Natural killer cell (primary cell): ENCODE data around the gene ADAM11. TPM values are rescaled to one million over a fixed set of nuclear protein-coding genes. Genes with fewer than 3 reads are reported as not detected.

Experiments
- ATAC-seq, 3 donors: fragments of 150-1000 bp in 2 of 3; fragments of 200-7000 bp in 1 of 3; cut with Tn5 transposase; 1 replicate in 1 of 3; 2 replicates in 2 of 3; pipeline ENCODE4 v1.10.0; 2021; ENCODE audit warnings: mild to moderate bottlenecking in 2 of 3, moderate library complexity in 2 of 3
- DNase-seq, 2 donors: peaks; one replicate each; pipeline versions ENCODE4 v3.0.0 to v3.0.0-alpha.2; 2013 to 2021; ENCODE audit warnings: mixed read lengths in 1 of 2
- H3K27ac ChIP-seq: one replicate; pipeline ENCODE4 v1.5.1; 2013; ENCODE audit warnings: mild to moderate bottlenecking, low read length
- H3K27me3 ChIP-seq: one replicate; pipeline ENCODE4 v1.6.1; 2013; ENCODE audit warnings: low read length; ENCODE audit not compliant: control insufficient read depth, insufficient read depth
- H3K36me3 ChIP-seq: one replicate; pipeline ENCODE4 v1.6.1; 2013; ENCODE audit warnings: low read length; ENCODE audit not compliant: control insufficient read depth, insufficient read depth
- H3K4me1 ChIP-seq: one replicate; pipeline ENCODE4 v1.6.1; 2013; ENCODE audit warnings: low read length; ENCODE audit not compliant: control insufficient read depth, insufficient read depth
- H3K4me3 ChIP-seq: one replicate; pipeline ENCODE4 v1.5.1; 2013; ENCODE audit warnings: low read length
- H3K9me3 ChIP-seq: one replicate; pipeline ENCODE4 v1.6.1; 2013; ENCODE audit warnings: low read length; ENCODE audit not compliant: control insufficient read depth, insufficient read depth
- H3K27ac Mint-ChIP-seq, 2 donors: one replicate each; pipeline ENCODE4 v1.8.0; 2022; ENCODE audit warnings: mild to moderate bottlenecking in 2 of 2, mixed read lengths in 2 of 2, moderate library complexity in 1 of 2
- H3K27me3 Mint-ChIP-seq, 2 donors: one replicate each; pipeline ENCODE4 v1.8.0; 2022; ENCODE audit warnings: low read depth in 2 of 2, mixed read lengths in 2 of 2
- H3K36me3 Mint-ChIP-seq: one replicate; pipeline ENCODE4 v1.8.0; 2022; ENCODE audit warnings: mixed read lengths
- H3K4me1 Mint-ChIP-seq, 2 donors: one replicate each; pipeline ENCODE4 v1.8.0; 2022; ENCODE audit warnings: mixed read lengths in 2 of 2
- H3K4me3 Mint-ChIP-seq: one replicate; pipeline ENCODE4 v1.8.0; 2022; ENCODE audit warnings: mild to moderate bottlenecking, moderate library complexity, mixed read lengths
- H3K9me3 Mint-ChIP-seq, 2 donors: one replicate each; pipeline ENCODE4 v1.8.0; 2022; ENCODE audit warnings: mixed read lengths in 2 of 2
- CTCF ChIP-seq: fragments of 200-600 bp; IDR thresholded peaks from one replicate; pipeline ENCODE4 v1.8.0; 2022; ENCODE audit warnings: antibody characterized with exemption
- WGBS: methylation state at CpG from one replicate; pipeline ENCODE4 v1.1.7; 2013; ENCODE audit warnings: missing lambda C conversion rate; ENCODE audit not compliant: insufficient coverage; 5-methylcytosine and 5-hydroxymethylcytosine counted together
- intact Hi-C: fragments of 100-400 bp; cut with micrococcal nuclease; formaldehyde crosslinking; loops from one replicate; pipeline ENCODE4 v1.14.2; 2022
- total RNA-seq, 4 donors: library from RNA; stranded (reverse); fragments of 120-200 nt in 1 of 4; gene quantifications; one replicate each; pipeline versions ENCODE4 v1.2.3 to v1.2.4, GENCODE V29; 2013 to 2022

The ADAM11 gene
- total RNA-seq, 3 donors from 2014 or later (not counting 1 experiment from before 2014, with no cell fraction given): 0.18 to 0.28 (median 0.28) TPM

GRCh38 chr17:44733753-44734152 lies 25.0 kb upstream of the ADAM11 start:
- no peak for TF ChIP-seq CTCF
- Histone ChIP-seq H3K9me3 (no peaks in the 10 kb centered on the region), H3K4me1 (no peaks in the 10 kb centered on the region), H3K27me3 (no peaks in the 10 kb centered on the region), H3K36me3 (peaks cover 6% of the 10 kb centered on the region), H3K4me3 (no peak overlapping the region), H3K27ac (no peak overlapping the region)
- no peak for ATAC-seq
- Mint-ChIP-seq H3K4me1 (no peaks in the 10 kb centered on the region), H3K27me3 (no peaks in the 10 kb centered on the region), H3K27ac (no peak overlapping the region), H3K9me3 (no peaks in the 10 kb centered on the region), H3K36me3 (no peaks in the 10 kb centered on the region), H3K4me3 (no peak overlapping the region)
- intact Hi-C loops: no loop called here
- no peak for DNase-seq
- 88% methylated on average over 5 of the region's 5 CpGs for WGBS

GRCh38 chr17:44734272-44734671 lies 24.5 kb upstream of the ADAM11 start:
- H3K4me1 Mint-ChIP-seq: no peaks in the 10 kb centered on the region
- intact Hi-C loops: no loop called here
- no peaks in the 10 kb centered on the region for H3K4me1 ChIP-seq
- no peak for DNase-seq
- no peak overlapping the region for H3K27ac ChIP-seq
- H3K27me3 ChIP-seq: no peaks in the 10 kb centered on the region
- H3K9me3 Mint-ChIP-seq: no peaks in the 10 kb centered on the region
- H3K36me3 ChIP-seq: peaks cover 6% of the 10 kb centered on the region
- no peak for ATAC-seq
- no peak overlapping the region for H3K27ac Mint-ChIP-seq
- H3K36me3 Mint-ChIP-seq: no peaks in the 10 kb centered on the region
- no peak overlapping the region for H3K4me3 Mint-ChIP-seq
- no peak overlapping the region for H3K4me3 ChIP-seq
- H3K9me3 ChIP-seq: no peaks in the 10 kb centered on the region
- 96% methylated on average over 2 of the region's 2 CpGs for WGBS
- TF ChIP-seq CTCF: no peak
- no peaks in the 10 kb centered on the region for H3K27me3 Mint-ChIP-seq

DNA sequence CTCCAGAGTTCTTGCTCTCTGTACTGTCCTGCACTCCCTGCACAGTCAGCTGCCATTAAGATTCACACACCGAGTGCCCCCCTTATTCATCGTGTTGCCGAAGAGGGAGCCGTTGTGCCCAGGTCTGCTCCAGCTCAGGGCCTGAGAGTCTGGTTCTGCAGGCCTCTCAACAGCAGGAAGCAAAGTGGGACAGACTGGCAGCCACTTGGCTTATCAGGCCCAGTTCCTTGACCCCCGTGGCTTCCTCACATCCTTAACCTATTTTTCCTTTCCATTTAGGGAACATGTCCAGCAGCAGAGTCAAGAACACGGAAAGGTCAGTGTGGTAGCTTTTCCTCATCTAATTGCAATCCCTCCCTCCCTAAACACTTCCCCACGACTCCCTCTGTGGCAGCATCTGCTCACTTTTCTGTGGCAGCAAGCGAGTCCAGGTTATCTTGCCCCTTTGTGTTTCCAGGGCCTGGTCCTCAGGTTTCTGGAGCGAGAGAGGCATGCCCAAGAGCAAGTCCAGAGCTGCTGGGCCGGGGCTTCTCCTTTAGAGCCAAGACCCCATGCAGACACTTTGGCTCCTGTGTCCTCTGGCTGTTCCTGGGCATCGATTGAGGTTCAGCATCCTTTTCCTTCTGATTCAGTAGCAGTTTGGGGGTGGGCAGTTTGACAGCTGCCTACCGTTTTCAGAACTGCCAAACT lies 22.1 kb upstream of the ADAM11 start:
- no peak overlapping the region for H3K4me3 ChIP-seq
- H3K27ac ChIP-seq: no peak overlapping the region
- no peak for TF ChIP-seq CTCF
- no peak for ATAC-seq
- peaks cover 4% of the 10 kb centered on the region for H3K36me3 ChIP-seq
- intact Hi-C loops: no loop called here
- H3K4me1 Mint-ChIP-seq: no peaks in the 10 kb centered on the region
- H3K4me1 ChIP-seq: no peaks in the 10 kb centered on the region
- no peaks in the 10 kb centered on the region for H3K36me3 Mint-ChIP-seq
- H3K27ac Mint-ChIP-seq: no peak overlapping the region
- H3K9me3 ChIP-seq: no peaks in the 10 kb centered on the region
- WGBS: 90% methylated on average over 12 of the region's 12 CpGs
- H3K27me3 ChIP-seq: no peaks in the 10 kb centered on the region
- H3K4me3 Mint-ChIP-seq: no peak overlapping the region
- no peaks in the 10 kb centered on the region for H3K27me3 Mint-ChIP-seq
- H3K9me3 Mint-ChIP-seq: no peaks in the 10 kb centered on the region
- no peak for DNase-seq
